AG10803 (cell line): ENCODE measurements around the gene TBCC.

Experiments
- DNase-seq: peaks from one replicate; pipeline ENCODE4 v3.0.0; 2010; ENCODE audit warnings: low read depth
- H3K4me3 ChIP-seq: 2 replicates; pipeline ENCODE4 v1.5.1; 2011; ENCODE audit warnings: mild to moderate bottlenecking, low read length, control low read depth
- TF ChIP-seq, protein P1 (sequence below): conservative IDR thresholded peaks from 2 replicates; pipeline ENCODE4 v1.5.1; 2011; ENCODE audit warnings: mild to moderate bottlenecking, low read length, control low read depth, inconsistent platforms

TBCC gene

DNA sequence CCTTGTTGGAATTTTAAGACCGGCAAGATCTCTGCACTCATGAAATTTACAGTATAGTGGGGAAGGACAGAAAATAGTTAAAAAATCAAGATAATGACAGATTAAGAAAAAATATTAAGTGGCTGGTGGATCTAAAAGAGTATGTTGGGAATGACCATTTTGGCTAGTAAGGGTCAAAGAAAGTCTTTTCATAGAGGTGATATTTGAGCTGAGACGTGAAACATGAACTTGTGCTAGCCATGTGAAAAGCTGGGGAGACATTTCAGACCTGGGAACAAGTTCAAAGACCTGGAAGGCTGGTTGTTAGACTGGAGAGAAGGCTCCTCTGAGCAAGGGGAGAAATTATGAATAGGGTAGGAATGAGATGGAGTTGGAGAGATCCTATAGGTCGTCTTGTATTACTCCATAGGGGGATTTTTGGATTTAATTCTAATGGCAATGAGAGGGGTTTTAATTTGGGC, 40.7 kb upstream of the TBCC start:
- DNase-seq: no peak
- TF ChIP-seq, protein P1, sequence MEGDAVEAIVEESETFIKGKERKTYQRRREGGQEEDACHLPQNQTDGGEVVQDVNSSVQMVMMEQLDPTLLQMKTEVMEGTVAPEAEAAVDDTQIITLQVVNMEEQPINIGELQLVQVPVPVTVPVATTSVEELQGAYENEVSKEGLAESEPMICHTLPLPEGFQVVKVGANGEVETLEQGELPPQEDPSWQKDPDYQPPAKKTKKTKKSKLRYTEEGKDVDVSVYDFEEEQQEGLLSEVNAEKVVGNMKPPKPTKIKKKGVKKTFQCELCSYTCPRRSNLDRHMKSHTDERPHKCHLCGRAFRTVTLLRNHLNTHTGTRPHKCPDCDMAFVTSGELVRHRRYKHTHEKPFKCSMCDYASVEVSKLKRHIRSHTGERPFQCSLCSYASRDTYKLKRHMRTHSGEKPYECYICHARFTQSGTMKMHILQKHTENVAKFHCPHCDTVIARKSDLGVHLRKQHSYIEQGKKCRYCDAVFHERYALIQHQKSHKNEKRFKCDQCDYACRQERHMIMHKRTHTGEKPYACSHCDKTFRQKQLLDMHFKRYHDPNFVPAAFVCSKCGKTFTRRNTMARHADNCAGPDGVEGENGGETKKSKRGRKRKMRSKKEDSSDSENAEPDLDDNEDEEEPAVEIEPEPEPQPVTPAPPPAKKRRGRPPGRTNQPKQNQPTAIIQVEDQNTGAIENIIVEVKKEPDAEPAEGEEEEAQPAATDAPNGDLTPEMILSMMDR: no peak
- no peak overlapping the region for H3K4me3 ChIP-seq

DNA sequence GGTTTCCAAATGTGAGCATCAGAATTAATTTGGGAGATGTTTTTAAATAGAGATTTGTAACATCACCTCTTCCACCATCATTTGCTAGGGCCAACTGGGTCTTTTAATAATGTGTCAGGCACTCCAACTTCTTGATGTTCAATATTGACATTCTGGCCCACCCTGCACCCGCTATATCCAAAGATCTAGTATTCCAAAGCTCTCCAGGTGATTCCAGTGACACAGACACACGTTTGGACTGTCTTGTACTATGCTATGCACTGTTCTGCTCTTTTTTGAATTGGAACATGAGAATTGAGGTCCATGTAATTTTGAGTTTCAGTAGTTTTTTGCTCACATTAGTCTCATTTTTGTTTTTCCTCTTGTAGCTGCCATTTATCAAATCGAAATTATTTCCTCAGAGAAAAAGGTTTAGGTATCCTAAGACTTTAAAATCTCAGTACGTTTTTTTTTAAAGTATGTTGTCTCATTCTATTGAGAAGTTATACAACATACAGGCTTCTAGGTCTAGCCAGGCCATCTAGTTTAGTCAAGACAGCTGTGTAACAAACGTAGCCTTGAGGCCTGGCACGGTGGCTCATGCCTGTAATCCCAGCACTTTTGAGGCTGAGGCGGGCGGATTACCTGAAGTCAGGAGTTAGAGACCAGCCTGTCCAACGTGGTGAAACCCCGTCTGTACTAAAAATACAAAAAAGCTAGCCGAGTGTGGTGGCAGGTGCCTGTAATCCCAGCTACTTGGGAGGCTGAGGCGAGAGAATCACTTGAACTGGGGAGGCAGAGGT, 39.0 kb upstream of the TBCC start:
- TF ChIP-seq, protein P1: no peak
- peak overlapping the region; percentile 78 for H3K4me3 ChIP-seq
- DNase-seq: no peak

DNA sequence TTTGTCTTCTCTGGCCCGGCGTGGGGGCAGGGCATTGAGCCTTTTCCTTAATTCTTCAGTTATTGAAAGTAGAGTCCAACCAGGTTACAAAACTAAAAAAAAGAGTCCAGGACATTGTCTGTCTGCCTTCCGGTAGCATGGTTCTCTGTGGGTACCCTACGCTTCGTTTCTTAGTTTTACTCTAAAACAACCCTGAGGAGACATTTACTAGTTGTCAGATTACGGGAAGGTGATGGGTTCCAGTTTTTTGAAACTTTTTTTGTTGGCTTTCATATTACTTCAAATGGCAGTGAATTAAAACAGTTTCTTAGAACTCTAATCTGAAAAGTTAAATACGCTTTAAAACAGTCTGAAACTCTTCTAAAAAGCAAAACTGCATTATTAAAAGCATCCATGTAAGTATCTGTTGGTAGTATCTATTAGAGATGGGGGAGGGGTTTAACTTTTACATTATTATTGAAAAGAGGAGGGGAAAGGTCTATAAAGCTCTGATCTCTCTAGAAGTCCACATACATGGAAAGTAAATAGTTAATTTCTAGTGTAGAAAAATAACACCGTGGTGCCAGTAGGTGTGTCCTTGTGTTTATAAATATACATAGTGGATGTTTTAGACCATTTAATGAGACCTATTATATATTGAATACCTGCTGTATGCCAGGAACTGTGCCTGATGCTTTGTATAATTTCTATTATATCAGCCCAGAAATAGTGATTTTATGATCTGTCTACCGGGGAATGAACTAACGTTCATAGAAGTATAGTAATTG, 38.2 kb upstream of the TBCC start:
- no peak for DNase-seq
- TF ChIP-seq, protein P1: no peak
- H3K4me3 ChIP-seq: peak overlapping the region; percentile 78

DNA sequence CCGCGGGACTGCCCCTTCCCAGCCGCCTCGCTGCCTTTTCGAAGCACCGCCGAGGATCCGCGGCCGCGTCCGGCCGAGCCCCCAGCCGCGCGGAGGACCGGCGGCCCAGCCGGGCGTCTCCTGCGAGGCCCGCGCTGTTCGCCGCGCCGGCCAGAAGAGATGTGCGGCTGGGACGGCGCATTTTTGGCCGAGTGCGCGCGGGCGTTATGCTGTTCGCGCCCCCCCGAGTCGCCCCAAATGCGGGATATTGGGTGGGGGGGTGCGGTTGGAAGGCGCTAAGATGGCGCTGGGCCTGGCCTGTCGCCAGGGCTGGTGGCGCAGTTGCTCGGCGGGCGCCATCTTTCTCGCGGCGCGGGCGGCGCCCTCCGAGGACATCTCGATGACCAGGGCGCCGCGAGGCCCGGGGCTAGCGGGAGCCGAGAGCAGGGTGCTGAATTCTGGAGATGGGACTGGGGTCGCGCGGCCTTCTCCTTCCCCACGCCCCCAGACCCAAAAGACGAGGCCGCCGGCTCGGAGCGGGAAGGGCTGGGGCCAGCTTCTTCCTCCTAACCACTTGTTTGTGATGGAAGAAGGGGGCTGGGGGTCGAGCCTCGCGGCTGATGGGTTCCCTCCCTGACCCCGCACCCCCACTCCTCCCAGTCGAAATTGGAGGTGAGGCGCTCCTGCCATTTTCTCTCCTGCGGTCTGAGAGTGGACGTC, 37.4 kb upstream of the TBCC start:
- TF ChIP-seq, protein P1: no peak
- H3K4me3 ChIP-seq: peak overlapping the region; percentile 78
- DNase-seq: peak; percentile 72

DNA sequence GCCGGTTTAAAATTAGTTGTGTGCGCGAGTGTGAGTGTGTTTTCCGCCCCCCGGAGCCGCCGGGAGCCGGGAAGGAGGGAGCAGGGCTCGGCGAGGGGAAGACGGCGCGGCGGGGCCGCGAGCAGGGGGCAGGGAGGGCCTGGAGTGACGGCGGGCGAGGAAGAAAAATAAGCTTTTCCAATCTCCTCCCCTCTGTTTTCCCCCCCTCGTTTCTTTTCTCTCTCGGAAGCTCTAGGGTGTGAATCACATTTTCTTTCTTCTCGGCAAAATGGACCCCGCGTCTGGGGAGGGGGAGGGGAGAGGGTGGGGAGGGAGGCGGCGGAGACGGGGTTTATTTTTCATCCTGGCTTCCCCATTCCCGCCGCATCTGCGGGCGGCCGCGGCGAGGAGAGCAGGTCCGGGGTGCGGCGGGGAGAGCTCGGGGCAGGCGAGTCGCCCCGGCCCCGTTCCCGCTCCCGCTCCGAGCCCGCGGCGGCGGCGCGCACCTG, 36.8 kb upstream of the TBCC start:
- peak; percentile 94 for DNase-seq

More for the DNA sequence above, 36.8 kb upstream of the TBCC start:
- TF ChIP-seq, protein P1: no peak
- H3K4me3 ChIP-seq: peak overlapping the region; percentile 78
